Uterus (tissue), 4 donors: ENCODE measurements around the gene SMAD9. TPM values are rescaled to one million over a fixed set of nuclear protein-coding genes. Genes with fewer than 3 reads are reported as not detected.

Source experiments
- DNase-seq, 2 donors: peaks; one replicate each; pipeline ENCODE4 v3.0.0-alpha.2; 2019 to 2020
- H3K27ac ChIP-seq, 2 donors: fragments of 200-600 bp; sonication (generic); 1 replicate in 1 of 2; 2 replicates in 1 of 2; pipeline ENCODE4 v1.5.1; 2016 to 2018
- H3K27me3 ChIP-seq, 2 donors: fragments of 200-600 bp; sonication (generic); one replicate each; pipeline ENCODE4 v1.5.1; 2018 to 2019; ENCODE audit warnings: control low read depth in 1 of 2
- H3K36me3 ChIP-seq, 2 donors: fragments of 200-600 bp; sonication (generic); one replicate each; pipeline ENCODE4 v1.5.1; 2019; ENCODE audit warnings: control low read depth in 1 of 2
- H3K4me1 ChIP-seq, 2 donors: fragments of 200-600 bp; sonication (generic); one replicate each; pipeline ENCODE4 v1.5.1; 2018 to 2019; ENCODE audit warnings: control low read depth in 1 of 2
- H3K4me3 ChIP-seq, 2 donors: fragments of 200-600 bp; sonication (generic); 1 replicate in 1 of 2; 2 replicates in 1 of 2; pipeline ENCODE4 v1.5.1; 2018 to 2019; ENCODE audit warnings: mild to moderate bottlenecking in 1 of 2
- H3K9me3 ChIP-seq, 2 donors: fragments of 200-600 bp; sonication (generic); one replicate each; pipeline ENCODE4 v1.5.1; 2019; ENCODE audit warnings: control low read depth in 1 of 2
- CTCF ChIP-seq, 4 experiments: fragments of 200-600 bp in 2 of 4; fragments of 450-650 bp in 2 of 4; sonication (generic) in 2 of 4; IDR thresholded peaks; one replicate each; pipeline ENCODE4 v1.5.1; 2016 to 2019; ENCODE audit warnings: antibody characterized with exemption in 4 of 4, mild to moderate bottlenecking in 2 of 4, moderate library complexity in 1 of 4
- POLR2A ChIP-seq, 2 donors: fragments of 450-650 bp; IDR thresholded peaks; one replicate each; pipeline ENCODE4 v1.6.1; 2016; ENCODE audit warnings: antibody characterized with exemption in 2 of 2, mild to moderate bottlenecking in 1 of 2, moderate library complexity in 1 of 2
- intact Hi-C: fragments of 100-400 bp; cut with DNase I; formaldehyde crosslinking; loops from one replicate; pipeline ENCODE4 v1.15.1; 2023; ENCODE audit warnings: low total_unique reads
- total RNA-seq, 4 donors: library from RNA; depleted of rRNA in 3 of 4; stranded (reverse); fragments of >200 nt in 3 of 4; gene quantifications; one replicate each; pipeline versions ENCODE4 v1.1.0 to v1.2.4, GENCODE V29; 2014 to 2023
- donor health status: DM: yes; HTN: yes; CAD: no.

Gene SMAD9
- total RNA-seq: 10 to 100 TPM in 3 of 4 donors, 1 to 10 TPM in 1; 3.6 to 31.0 (median 23.9) TPM

- TF ChIP-seq POLR2A (IDR thresholded peaks at IDR 0.05): peak; percentile 61 to 63
- TF ChIP-seq CTCF (IDR thresholded peaks at IDR 0.05): no peak
- Histone ChIP-seq H3K27ac (peak within 1 kb of the TSS; percentile 71 to 74), H3K4me3 (peak within 1 kb of the TSS; percentile 66 to 86), H3K9me3 (no peaks in the 10 kb centered on the region), H3K36me3 (no peaks in the 10 kb centered on the region), H3K27me3 (no peaks in the 10 kb centered on the region), H3K4me1 (no peaks in the 10 kb centered on the region)
- DNase-seq: peak; percentile 78 to 80
- intact Hi-C loops: no loop called here
Observed at GRCh38 chr13:36919833-36920615, at the start of gene SMAD9. SMAD9 (minus strand) TSS chr13:36920238; CDS start chr13:36879689, 40,549 bp downstream.

- Histone ChIP-seq H3K36me3 (no peaks in the 10 kb centered on the region), H3K4me1 (no peaks in the 10 kb centered on the region), H3K27ac (no peak overlapping the region), H3K4me3 (no peak overlapping the region), H3K9me3 (no peaks in the 10 kb centered on the region), H3K27me3 (no peaks in the 10 kb centered on the region)
- no peak for TF ChIP-seq POLR2A (IDR thresholded peaks at IDR 0.05)
- no peak for TF ChIP-seq CTCF (IDR thresholded peaks at IDR 0.05)
- no peak for DNase-seq
- intact Hi-C loops: no loop called here
Observed at GRCh38 chr13:36966404-36966803, 46.4 kb upstream of the SMAD9 start.

GRCh38 chr13:36965767-36966166 lies 45.7 kb upstream of the SMAD9 start:
- no peaks in the 10 kb centered on the region for H3K36me3 ChIP-seq
- no peak overlapping the region for H3K27ac ChIP-seq
- no peaks in the 10 kb centered on the region for H3K9me3 ChIP-seq
- no peaks in the 10 kb centered on the region for H3K27me3 ChIP-seq
- no peak for DNase-seq
- no peaks in the 10 kb centered on the region for H3K4me1 ChIP-seq
- TF ChIP-seq CTCF (IDR thresholded peaks at IDR 0.05) (no peak), POLR2A (IDR thresholded peaks at IDR 0.05) (no peak)
- H3K4me3 ChIP-seq: no peak overlapping the region
- intact Hi-C loops: no loop called here

- no peak overlapping the region for H3K27ac ChIP-seq
- H3K4me3 ChIP-seq: no peak overlapping the region
- DNase-seq: no peak
- H3K9me3 ChIP-seq: no peaks in the 10 kb centered on the region
- intact Hi-C loops: no loop called here
- H3K36me3 ChIP-seq: no peaks in the 10 kb centered on the region
- TF ChIP-seq CTCF (IDR thresholded peaks at IDR 0.05): no peak
- no peak for TF ChIP-seq POLR2A (IDR thresholded peaks at IDR 0.05)
- H3K4me1 ChIP-seq: no peaks in the 10 kb centered on the region
- no peaks in the 10 kb centered on the region for H3K27me3 ChIP-seq
Observed at GRCh38 chr13:36959456-36960116, 39.5 kb upstream of the SMAD9 start.

- DNase-seq: no peak
- no peak overlapping the region for H3K27ac ChIP-seq
- intact Hi-C loops: no loop called here
- no peaks in the 10 kb centered on the region for H3K36me3 ChIP-seq
- no peaks in the 10 kb centered on the region for H3K4me1 ChIP-seq
- TF ChIP-seq POLR2A (IDR thresholded peaks at IDR 0.05): no peak
- no peak for TF ChIP-seq CTCF (IDR thresholded peaks at IDR 0.05)
- H3K27me3 ChIP-seq: no peaks in the 10 kb centered on the region
- no peak overlapping the region for H3K4me3 ChIP-seq
- no peaks in the 10 kb centered on the region for H3K9me3 ChIP-seq
Observed at GRCh38 chr13:36954542-36954941, 34.5 kb upstream of the SMAD9 start.
